HG03460 (cell line): ENCODE data around the gene SIPA1L3.
"Not testable (repeated sequence)": the region's sequence is repeated elsewhere in the genome, so short reads cannot be mapped to it uniquely, and the experiment has no call there.

ENCODE experiments used
- ATAC-seq: cut with Tn5 transposase; IDR thresholded peaks from one replicate; pipeline ENCODE4 v1.9.1; 2021; ENCODE audit not compliant: unreplicated experiment

SIPA1L3 gene

DNA sequence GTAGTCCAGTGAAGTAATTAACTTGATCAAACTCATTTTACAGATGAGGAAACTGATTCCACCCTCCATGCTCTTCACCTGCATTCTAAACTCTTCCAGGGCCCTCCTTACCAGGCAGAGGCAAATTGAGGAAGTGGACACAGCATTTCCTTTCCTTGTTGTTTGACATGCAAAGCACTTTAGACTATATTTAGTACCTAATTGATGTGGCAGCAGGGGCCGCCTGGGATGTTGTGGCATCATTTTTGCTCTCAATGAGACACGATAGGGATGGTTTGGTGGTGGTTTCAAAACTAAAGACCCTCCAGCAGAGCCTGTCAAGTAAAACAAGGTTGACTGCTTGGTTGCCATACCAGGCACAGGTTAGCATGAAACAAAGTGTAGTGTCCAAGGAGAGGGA, 7.9 kb downstream of the SIPA1L3 start:
- peak; percentile 59 for ATAC-seq

DNA sequence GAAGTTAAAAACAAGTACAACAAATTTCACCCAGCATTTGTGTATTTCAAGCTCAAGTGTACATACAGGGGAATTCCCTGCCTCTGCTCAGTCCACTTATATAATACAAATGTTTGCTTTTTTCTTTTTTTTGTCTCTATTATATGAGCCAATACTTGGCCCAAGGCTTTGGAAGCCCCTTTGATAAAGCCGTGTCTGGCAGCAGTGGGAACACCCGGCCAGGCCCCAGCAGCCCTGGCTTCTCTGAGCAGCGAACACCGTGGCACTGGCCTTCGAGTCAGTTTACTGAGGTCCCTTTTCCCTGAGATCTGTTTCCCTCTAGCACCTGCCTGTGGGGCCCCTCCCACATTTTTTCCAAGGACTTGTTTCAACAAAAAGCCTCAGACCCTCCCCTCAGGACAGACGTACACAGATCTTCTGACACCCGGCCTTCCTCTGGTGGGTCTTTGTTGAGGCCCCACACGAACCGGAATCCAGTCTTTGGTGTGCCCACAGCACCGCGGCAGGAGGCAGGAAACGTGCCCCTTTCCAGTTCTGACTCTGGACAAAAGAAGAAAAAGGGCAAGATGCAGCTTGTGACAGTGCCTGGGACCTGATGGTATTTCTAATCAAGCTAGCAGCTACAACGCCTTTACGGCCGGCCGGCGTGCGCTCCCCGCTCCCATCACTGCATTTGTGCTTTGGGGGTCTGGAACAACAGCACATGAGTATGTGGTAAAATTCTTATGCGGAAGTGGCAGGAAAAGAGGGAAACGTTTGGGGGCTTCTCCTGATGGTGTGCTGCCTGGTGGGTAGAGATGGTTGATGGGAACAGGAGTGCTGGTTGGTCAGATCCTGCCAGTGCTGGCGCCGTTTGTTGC, 13.8 kb downstream of the SIPA1L3 start:
- ATAC-seq, result no peak

DNA sequence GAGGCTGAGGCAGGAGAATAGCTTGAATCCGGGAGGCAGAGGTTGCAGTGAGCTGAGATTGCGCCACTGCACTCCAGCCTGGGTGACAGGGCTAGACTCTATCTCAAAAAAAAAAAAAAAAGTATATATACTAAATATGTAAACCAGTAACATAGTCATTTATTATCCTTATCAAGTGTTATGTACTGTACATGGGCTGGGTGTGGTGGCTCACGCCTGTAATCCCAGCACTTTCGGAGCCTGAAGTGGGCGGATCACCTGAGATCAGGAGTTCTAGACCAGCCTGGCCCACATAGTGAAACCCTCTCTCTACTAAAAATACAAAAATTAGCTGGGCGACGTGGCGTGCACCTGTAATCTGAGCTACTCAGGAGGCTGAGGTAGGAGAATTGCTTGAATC, 17.6 kb downstream of the SIPA1L3 start:
- ATAC-seq, result not testable (repeated sequence)

DNA sequence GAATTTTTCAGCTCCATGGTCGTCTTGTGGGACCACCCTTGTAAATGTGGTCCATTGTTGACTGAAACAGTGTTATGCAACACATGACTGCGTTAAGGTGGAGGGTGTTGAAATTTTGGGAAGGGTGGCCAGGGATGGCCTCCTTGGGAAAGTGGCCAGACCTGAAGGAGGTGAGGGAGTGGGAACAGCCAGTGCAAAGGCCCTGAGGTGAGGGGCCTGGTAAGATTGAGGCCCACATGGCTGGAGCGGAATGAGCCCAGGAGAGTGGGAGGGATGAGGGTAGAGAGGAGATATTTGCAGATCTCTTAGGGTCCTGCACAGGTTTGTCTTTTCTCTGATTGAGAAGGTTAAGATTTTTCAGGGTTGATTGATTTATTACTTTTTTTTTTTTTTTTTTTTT, 18.2 kb downstream of the SIPA1L3 start:
- no peak for ATAC-seq

DNA sequence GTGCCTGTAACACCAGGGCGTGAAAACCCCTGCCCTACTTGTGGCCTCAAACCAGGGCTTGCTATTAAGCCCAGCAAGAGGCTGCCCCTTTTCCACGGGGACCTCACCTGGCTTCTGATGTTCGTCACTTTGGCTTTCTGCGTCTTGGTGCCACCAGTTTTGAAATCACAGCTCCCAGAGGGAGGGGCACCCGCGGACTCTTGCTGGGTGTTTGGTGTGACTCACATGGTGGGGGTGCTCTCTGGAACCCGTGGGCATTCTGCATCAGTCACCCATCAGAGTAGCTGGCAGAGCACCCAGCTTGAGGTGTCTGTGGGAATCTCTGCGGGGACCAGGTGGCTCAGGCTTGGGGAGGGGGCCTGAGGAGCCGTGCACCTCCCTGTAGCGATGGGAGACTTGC, 19.2 kb downstream of the SIPA1L3 start:
- ATAC-seq, result no peak

DNA sequence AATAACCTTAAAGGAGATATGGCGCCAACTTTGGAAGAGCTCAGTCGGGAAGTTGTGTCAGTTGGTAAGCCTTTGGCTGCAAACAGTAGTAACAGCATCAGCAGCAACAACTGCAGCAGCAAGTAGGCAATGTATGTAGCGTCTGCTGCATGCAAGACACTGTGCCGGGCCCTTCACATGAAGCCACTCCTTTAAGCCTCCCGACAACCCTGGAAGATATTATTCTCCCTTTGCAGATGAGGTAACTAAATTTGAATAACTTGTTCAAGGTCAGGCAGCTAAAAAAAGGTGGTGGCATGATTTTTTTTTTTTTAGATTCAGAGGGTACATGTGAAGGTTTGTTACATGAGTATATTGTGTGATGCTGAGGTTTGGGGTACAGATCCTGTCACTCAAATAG, 19.7 kb downstream of the SIPA1L3 start:
- ATAC-seq, result no peak

DNA sequence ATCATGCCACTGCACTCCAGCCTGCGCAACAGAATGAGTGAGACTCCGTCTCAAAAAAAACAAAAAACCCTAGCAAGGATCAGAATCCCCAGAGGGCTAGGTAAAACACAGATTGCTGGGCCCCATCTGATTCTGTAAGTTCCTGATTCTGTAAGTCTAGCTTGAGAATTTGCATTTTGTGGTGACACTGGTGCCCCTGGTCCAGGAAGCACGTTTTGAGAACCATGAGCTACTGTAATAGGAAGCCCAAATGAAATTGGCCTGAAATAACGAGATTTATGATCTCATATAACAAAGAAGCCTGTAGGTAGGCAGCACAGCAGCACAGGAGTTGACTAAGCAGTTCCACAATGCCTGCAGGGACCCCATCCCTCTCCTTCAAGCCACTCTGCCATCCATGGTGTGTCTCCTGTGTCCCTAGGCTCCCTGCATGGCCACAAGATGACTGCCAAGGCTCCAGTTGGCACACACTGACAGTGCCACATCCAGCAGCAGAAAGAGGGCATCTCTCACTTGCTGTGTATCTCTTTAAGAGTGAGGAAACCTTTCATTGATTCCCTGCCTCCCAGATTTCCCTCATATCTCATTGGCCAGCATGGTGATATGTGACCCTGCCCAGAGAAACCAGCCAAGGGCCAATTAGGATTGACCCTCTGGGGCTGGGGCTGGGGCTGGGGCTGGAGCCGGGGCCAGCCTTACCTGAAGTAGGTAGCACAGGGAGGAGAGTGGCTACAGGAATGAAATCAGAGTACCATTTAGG, 21.7 kb downstream of the SIPA1L3 start:
- peak; percentile 51 for ATAC-seq

DNA sequence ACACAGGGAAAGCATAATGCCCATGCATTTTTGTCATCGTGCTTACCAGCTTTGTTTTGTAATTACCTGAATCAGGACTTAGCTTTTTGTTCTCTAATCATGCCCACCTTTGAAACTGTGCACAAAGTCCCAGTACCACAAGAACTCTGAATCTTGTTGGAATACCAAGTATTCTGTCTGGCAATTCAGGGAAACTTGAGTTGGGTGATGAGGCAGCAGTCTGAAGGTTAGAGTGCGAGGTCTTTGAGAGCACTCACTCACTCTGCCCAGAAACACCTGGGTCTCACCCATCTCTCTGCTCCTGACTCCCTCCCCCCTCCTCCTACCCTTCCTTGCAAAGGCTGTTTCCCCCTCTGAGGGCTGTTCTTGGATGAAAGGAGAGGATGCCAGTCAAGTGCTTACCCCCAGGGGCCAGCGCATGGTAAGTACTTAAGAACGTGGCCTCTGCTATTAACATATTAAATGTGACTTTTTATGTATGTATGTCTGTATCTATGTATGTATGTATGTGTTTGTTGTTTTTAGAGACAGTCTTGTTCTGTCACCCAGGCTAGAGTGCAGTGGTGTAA, 22.4 kb downstream of the SIPA1L3 start:
- ATAC-seq, result no peak

DNA sequence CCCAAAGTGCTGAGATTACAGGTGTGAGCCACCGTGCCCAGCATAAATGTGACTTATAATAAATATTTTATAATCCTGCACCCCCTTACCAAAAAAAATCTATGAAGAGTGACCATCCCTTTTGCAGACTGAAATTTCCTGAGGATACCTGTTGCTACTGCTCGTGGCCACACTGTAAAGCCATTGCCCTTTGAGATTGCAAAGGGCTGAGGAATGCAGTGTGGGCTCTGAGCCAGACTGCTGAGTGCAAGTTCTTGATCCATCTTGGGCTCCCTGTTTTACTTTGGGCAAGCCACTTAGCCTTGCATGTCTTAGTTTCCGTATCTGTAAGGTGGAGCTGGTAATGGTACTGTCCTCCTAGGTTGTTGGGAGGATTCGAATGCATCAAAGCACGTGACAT, 23.4 kb downstream of the SIPA1L3 start:
- ATAC-seq, result no peak

DNA sequence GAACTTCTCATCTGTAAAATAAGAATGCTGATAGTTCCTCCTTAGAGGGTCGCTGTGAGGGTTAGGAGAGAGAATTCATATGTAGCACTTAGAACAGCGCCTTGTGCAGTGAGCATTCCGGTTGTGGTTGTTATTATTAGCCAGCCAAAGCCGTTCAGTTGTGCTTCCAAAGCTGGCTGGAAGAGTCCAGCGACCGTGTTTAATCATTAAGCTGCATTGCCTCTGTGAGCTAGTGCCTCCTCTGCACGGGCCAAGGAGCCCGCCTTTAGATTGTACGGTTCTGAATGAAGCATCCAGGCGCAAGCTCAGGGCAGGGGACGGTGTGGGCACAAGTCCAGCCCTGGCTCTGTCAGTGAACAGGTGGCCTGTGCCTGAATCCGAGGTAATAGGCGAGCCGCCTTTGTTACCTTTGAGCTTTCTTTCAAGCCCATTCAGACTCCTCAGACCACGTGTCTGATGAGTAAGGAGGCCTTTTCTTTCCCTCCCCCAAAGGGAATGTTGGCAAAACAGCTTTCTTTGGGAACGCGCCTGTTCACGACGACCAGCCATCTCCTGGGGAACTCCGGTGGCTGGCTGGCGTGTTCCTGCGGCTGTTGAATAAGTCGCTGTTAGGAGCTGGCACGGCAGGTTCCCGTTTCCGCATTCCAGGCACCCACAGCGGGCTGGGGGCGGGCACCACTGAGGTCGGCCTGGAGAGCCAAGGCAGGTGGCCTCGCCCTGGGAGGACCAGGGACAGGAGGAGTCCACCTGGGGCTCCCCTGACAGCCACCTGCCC, 25.1 kb downstream of the SIPA1L3 start:
- ATAC-seq, result no peak

DNA sequence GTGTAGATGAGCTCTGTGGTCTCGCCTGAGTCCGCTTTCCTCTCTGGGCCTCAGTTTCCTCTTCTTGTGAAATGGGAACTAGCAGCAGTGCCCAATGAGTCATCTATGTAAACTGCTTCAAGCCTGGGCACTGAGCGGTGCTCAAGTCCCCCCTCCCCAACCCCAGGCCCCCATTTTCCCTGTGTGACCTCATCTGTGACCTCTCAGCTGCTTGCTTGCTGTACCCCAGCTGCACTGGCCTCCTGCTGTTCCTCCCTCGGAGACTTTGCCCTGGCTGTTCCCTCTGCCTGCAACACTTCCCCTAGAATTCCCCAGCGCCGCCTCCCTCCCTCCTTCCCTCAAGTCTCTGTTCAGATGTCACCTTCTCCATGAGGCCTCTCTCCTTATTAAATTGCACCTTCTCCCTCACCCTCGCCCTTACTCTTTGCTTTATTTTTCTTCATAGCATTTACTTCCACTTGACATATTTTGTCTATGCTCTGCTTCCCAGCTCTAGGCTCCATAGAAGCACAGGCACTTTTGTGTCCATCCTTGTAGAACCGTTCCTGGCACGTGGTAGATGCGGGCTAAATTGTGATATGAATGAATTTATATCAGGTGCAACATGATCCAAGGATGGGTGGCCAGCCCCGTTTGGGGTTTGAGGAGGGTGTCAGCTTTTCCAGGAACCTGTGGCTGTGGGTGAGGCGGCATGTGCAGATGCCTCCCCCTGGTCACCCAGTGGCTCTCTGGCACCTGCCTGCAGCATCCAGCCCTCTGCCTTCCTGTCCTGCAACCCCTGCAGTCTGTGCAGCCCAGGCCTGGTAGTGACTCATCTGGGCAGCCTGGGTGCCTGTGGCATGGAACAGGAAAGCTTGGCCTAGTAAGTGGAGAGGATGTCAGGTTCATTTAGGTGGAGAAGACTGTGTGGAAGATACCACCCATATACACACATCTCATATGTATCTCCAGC, 26.3 kb downstream of the SIPA1L3 start:
- ATAC-seq, result no peak

DNA sequence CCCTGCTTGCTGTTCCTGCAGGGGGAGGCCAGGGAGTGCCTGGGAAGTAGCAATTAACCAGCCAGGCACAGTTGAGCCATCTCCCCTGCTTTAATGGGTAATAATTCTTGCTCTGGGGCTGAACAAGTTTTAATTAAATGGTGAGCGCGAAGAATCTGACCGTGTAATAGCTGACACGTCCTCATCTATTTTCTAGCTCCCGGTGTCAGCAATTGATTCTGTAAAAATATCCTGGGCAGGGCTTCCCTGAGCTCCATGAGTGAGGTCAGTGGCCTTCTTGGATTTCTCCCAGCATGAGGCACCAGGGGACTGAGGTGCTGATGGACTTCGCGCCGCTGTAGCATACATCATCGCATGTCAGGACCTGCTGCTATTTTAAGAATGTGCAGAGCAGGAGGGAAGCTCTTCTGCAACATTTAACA, 26.9 kb downstream of the SIPA1L3 start:
- ATAC-seq, result no peak

DNA sequence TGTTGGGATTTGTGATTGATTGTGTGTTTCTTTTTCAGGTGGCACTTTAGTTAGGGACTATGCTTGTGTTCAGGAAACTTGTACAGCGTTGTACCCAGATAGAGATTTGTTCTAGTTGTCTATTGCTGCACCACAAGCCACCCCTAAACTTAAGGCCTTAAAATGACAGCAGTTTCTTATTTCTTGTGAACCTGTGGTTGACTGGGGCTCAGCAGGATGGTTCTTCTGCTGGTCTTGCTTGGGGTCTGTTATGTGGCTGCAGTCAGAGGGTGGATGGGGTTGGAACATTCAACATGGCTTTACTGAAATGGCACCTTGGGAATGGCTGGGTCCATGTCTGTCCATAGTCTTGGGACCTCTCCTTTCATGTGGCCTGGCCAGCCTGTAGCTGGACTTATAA, 28.3 kb downstream of the SIPA1L3 start:
- ATAC-seq, result no peak

DNA sequence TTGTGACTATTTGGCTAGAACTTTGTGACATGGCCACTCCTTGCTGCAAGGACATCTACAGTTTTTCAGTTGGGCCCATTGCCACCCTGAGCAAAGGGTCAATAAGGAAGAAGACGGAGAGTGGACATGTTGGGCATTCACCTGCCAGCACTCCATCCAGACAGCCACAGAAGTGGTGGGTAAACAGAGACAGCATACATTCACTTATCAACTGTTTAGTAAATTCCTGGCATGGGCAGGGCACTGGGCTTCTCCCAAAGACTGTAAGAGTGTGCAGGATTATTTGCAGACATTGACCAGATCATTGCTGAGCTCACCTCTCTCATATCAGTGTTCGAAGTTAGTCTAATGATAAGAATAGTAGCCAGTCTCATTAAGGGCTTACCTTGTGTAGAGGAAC, 29.2 kb downstream of the SIPA1L3 start:
- ATAC-seq, result no peak

DNA sequence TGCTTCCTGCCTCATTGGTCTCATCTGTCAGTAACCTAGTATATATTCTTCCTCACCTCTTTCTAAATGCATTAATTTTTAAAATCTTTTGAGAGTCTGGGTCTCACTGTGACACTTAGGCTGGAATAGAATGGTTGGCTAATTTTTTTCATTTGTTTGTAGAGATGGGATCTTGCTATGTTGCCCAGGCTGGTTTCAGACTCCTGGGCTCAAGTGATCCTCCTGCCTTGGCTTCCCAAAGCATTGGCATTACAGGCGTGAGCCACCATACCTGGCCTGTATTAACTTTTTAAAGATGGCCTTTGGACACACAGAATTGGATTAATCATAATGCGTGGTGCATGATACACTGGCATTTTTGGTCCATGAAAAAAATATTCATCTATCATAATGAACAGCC, 29.9 kb downstream of the SIPA1L3 start:
- no peak for ATAC-seq

DNA sequence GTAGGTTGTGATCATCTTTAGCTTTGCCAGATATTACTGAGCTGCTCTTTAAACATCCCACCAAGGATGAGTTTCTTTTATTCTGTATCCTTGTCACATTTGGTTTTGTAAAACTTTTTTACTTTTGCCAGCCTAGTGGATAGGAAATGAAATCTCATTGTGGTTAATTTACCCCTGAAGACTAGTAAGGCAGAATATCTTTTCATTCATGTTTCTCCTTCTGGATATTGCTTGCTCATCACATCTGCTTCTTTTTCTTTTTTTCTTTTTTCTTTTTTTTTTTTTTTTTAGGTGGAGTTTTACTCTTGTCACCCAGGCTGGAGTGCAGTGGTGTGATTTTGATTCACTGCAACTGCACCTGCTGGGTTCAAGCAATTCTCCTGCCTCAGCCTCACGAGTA, 31.3 kb downstream of the SIPA1L3 start:
- ATAC-seq, result no peak

DNA sequence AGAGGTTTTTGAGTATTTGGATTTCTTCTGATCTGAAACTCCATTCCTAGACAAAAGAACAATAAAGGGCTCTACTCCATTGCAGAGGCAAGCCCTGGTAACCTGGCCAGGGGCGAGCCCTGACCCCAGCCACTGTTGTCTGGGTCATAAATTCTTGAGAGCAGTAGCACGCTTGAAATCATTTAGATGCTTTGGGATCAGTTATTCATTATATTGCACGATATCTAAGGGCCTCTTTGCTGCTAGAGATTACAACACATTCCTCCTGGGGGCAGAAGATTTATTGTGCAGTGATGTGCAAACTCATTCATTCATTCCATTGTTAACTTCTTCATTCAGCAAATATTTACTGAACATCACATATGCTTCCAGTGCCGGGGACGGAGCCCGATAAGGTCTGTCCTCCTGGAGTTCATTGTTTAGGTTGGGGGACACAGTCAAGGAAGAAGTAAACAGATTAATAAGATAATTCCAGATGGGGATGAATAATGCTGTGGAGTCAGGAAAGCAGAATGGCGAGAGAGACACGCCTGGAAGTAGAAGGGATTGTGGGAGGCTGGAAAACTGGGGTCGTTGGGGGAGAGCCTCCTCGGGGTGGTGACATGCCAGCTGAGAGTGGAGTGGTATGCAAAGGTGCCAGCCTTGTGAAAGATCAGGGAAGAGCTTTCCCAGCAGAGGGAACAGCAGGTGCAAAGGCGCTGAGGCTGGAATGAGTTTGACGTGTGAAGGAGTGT, 34.9 kb downstream of the SIPA1L3 start:
- no peak for ATAC-seq

DNA sequence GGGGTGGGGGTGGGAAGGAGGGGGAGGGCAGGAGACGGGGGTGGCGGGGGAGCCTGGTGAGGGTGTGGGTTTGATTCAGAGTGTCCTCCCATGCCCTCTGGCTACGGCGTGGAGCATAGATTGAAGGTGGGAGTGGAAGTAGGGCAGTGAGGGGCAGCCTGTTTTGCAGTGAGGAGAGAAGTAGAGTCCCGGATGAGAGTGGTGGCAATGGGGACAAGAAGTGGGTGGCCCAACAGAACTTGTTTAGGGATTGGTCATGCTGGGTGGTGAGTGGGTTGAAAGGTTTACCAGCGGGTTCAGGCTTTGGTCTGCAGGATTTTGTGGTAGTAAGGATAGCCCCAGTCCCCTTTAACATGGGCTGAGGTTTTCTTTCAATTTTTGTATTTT, 35.5 kb downstream of the SIPA1L3 start:
- no peak for ATAC-seq

DNA sequence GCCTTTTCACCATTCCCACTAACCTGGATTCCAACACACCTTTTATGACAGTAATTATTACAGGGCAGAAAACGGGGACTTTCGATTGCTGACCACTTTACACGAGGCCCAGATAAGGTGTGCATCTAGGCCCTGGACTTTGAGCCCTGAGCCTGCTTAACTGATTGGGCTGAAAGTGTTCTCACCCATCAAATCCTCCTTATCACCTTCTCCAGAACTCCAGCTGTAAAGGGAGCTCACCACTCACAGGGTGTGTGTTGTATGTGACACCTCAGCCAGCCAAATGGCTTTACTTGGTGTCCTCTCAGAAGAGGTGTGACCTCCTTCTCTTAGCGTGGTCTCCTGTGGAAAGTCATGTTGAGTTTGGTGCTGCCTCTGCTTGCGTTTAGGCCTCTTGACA, 36.5 kb downstream of the SIPA1L3 start:
- ATAC-seq, result no peak

DNA sequence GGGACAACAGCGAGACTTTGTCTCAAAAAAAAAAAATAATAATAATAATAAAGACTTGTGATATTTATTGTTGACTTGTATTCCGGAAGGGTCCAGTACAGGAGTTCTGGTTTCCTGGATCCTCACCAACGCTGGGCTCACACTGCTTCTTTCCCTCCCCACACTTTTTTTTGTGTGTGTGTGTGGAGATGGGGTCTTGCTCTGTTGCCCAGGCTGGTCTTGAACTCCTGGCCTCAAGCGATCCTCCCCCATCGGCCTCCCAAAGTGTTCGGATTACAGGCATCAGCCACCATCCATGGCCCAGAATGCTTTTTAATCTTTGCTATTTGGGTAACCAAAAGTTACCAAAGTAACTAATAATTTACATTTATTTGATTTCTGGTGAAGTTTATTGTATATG, 39.1 kb downstream of the SIPA1L3 start:
- no peak for ATAC-seq
